NCI-H2081 treated with DMSO at 0.1 percent for 48 hours (cell line): Measurements from ENCODE around the gene NAP1L4.

Experiments used
- DNase-seq: peaks from one replicate; lab custom pipeline; 2025; lab: John Stamatoyannopoulos, UW

Gene NAP1L4

DNA sequence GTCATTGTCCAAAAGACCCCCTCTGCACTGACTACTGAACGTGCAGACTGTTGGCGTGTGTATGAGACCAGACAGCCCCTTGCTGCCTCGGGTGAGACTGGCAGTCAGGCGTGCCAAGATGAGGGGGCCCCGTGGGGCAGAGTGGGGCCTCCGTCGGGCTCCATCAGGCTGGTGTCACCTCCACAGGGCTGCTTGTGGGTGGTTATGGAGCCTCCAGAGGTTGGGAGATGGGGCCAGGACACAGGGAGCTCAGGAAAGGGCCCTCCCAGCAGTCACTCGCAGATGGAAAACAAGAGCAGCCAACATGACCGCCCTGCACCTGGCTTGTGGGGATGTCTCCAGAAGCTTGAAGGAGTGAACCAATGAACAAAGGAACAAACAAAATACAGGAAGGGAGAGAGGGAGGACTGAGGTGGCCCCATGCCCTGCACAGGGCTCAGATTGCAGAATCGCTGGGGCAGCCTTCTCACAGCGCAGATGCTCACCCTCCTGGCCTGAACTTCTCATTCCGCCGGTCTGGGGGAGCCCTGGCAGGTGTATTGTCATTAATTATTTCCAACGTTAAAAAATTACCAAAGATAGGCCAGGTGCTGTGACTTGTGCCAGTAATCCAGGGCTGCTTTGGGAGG lies 57.4 kb downstream of the NAP1L4 start:
- no peak for DNase-seq

DNA sequence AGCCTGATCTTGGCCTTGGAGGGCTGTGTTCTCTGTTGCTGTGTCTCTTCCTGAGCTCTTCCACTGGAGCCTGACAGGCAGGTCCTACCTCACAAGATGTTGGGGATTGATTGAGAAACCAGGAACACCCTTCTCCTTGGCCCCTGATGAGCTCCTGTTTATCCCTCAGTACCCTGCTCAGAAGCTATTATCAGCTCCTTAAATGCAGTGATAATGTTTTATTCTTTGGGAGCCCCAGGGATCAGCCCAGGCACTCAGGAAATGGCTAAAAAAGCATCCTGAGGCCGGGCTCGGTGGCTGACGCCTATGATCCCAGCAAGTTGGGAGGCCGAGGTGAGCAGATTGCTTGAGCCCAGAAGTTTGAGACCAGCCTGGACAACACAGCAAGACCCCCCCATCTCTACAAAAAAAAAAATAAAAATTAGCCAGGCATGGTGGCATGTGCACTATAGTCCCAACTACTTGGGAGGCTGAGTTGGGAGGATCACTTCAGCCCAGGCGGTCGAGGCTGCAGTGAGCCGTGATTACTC lies 58.0 kb downstream of the NAP1L4 start:
- no peak for DNase-seq

DNA sequence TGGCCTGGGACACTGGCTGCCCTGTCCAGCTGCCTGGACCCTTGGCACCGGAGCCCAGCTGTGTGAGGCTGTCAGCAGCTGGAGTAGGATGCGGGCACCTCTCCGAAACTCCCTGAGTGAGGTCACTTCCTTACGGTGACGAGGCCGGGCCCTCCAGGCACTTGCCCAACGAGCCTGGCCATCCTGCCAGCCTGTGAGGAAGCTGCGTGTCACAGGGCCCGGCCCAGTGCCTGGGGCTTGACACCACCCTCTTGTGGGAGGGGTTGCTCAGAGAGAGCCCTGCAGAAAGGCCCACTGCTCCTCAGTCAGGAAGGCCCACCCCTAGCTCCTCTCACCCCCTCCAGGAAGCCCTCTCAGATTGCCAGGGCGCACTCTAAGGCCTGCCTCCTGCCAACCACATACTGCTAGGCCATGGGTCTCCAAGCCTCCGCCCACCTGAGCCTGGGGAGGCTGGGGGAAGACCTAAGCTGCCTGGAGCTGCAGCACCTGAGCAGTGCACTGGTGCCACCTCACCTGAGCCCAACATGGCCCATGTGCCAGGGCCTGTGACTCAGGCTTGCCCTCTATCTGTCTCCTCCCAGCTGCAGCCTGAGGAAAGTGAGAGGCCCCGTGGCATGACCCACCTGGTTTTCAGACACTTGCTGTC lies 58.6 kb downstream of the NAP1L4 start:
- no peak for DNase-seq

DNA sequence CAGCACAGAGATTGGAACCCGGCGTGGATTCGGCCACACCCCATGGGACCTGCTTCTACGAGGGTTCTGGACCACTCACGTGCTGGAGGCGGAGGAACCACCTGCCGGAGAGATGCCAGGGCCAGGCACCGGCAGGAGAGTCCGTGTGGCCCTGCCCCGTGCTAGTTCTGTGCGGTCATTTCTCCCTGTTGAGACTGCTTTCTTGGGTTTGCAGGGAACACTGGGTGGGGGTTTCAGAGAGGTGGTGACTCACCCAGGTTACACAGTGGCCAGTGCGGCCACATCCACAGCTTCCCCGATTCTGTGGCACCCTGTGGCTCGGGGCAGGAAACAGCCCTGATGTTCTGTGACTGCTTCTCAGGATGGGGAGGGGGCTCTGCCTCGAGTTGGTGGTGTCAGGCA lies 59.3 kb downstream of the NAP1L4 start:
- no peak for DNase-seq

DNA sequence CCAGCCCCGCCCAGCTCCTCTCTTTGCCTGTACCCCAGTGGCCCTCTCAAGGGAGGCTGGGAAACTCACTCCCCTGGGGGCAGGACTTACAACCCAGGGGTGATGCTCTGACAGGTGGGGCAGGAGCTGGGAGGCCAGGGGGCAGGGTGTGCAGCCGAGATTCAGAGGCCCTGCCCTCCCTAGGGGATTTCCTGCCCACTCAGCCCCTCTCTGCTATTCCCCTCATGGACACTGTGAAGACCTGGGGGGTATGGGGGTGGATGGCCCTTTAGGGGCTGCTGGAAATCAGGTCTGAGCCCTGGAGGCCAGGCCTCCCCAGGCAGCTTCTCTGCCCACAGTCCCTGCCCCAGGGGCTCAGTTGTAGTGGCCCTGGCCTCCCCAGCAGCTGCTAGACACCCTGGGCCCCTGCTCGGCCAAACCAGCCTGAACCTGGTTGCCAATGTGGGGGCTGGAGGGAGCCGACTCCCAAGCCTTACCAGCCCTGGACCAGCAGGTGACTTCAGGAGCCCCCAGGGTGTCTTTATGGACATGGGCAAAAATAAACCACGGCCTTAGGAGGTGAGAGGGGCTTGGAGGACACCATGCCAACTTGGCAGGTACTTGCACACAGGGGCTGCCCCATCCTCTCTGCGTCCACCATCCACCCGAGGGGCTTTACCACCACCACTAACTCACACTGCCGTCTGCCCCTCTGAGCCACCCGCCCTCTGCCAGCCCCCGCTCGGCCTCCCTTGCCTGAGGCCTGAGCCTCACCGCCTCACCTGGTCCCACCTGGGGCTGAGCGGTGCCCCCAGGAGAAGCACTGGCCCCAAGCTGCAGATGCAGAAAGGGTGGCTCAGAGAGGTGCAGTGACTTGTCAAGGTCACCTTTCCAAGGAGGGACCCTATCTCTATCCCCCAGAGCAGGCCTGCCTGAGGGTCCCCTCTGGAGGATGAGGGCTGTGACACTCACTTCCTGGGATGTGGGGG lies 60.1 kb downstream of the NAP1L4 start:
- DNase-seq, result no peak

DNA sequence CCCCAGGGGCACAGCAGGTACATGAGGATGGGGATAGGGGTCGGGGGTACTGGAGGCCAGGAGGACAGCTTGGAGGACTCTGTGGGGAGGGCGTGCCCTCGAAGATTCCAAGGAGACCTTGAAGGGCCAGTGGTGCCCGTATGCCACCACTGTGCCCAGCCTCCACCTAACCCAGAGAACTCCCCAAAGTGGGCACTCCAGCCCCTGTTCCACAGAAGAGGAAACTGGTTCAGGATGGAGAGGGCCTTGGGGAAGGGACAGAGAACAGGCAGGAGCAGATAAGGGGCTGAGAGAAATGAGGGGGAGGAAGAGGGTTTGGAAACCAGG lies 60.7 kb downstream of the NAP1L4 start:
- no peak for DNase-seq

DNA sequence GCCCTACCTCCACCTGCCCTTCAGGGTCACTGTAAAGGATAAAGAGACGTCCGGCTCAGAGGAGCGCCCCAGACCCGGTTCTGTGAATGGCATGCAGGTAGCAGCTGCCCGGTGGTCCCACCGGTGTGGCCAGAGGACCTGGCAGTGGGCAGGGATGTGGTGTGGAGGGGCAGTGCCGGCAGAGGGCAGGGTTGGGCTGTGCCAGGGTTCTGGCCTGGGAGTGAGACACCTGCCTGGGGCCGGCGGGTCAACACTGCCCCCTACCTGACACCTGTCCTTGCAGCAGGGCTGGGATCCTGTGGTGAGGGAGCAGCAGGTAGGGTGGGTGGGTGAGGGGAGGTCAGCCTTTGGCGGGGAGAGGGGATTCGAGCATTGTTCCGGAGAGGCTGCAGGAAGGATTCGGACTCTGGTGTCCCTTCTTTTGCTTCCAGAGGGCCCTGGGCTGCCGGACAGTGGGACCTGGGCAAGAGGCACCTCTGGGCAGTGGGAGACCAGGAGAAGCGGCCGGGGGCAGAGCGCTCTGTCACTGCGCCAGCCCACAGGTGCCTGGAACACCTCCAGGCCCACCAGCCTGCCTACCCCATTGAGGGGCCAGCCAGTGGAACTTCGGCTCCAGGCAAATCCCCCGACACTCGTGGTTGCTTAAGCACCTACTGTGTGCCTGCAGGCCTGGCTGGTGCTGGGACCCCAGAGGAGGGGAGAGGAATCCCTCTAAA lies 61.3 kb downstream of the NAP1L4 start:
- no peak for DNase-seq

DNA sequence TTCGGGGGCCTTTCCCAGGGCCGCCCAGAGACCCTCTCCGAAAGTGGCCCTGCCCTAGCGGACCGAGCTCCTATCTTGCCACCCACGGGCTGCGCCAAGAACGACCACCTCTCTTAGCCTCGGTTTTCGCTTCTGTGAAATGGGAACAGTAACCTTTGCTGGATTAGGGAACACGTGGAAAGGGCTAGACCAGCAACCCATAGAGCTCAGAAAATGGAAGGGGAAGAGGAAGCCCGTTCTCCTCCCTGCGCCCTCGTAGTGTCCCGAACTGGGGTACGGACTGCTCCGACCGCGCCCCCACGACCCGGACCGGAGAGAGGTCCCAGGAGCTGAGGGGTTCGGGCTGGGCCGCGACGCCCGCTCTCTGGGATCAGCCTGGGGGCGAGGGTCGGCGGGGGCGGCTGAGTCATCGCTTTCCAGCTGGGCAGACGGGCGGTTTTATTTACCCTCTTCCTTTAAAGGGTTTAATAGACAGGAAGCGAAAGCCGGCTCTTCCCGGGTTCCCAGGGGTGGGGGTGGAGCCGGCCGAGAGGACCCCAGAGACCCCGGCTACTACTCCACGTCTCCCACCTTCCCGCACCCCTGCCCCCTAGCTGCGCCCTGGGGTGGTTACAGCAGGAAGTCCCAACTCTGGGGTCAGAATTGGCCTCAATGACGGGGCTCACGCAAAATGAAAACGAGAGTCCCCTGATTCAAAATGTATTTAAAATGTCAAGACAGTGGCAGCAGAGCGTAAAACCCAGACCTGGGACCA lies 62.0 kb downstream of the NAP1L4 start:
- no peak for DNase-seq

DNA sequence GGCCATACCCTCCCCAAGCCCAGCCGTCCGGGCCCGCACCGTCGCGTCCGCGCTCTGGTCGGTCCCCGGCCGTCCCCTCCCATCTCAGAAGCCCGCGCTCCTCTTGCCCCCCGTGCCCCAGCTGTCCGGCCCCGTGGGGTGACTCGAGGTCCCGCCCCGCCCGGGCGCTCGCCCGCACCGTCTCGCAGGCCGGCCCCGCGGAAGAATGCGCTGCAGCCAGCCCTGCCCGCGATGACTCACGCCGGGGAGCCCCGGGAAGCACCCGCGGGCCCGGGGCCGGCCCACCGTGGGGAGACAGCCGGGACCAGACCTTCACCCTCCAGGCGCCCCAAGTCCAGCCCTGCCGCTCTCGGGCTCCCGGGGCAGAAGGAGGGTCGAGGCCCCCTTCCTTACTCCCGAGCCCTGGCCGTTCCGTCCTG lies 62.6 kb downstream of the NAP1L4 start:
- DNase-seq, result no peak

DNA sequence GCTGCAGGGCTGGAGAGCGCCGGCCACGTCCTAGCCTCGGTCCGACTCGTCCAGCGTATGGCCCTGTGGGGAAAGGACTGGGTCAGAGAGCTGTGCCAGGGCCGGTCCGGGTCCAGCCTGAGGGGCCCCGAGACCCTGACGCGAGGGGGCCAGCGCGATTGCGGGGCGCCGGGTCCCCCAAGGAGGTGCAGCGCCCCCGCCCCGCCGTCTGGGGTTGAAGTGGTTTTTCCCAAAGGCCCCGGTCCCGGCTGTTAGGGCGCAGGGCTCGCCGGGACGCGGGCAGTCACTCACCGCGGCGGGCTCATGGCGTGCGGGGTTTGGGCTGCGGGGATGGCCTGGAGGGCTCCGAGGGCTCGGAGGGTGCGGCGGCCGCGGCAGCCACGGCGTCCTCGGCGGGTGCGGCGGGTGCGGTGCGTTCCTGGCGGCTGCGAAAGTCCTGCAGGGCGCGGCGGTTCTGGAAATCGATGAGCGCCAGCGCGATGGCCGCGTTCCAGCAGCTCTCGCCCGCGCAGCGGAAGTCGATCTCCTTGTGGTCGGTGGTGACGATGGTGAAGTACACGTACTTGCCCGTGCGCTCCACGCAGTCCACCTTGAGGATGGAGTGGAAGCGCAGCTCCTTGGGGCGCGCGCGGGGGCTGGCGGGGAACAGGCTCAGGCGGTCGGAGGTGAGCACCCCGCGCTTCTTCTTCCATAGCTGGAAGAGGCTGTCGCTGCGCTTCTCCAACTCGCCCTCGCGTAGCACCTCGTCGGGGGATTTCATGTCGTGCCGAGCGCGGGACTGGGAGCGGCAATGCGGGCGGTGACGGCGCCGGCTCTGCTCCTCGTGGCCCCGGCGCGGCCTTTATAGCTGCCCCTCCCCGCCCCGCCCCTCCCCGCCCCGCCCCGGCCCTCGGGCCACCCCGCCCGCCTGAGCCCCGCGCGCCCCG lies 63.3 kb downstream of the NAP1L4 start, which contains the start of gene PHLDA2:
Gene PHLDA2, minus strand, starts transcription at position 816 of the 926 bp plus-strand sequence. Its CDS starts 56 bp downstream, at position 760.
- no peak for DNase-seq

DNA sequence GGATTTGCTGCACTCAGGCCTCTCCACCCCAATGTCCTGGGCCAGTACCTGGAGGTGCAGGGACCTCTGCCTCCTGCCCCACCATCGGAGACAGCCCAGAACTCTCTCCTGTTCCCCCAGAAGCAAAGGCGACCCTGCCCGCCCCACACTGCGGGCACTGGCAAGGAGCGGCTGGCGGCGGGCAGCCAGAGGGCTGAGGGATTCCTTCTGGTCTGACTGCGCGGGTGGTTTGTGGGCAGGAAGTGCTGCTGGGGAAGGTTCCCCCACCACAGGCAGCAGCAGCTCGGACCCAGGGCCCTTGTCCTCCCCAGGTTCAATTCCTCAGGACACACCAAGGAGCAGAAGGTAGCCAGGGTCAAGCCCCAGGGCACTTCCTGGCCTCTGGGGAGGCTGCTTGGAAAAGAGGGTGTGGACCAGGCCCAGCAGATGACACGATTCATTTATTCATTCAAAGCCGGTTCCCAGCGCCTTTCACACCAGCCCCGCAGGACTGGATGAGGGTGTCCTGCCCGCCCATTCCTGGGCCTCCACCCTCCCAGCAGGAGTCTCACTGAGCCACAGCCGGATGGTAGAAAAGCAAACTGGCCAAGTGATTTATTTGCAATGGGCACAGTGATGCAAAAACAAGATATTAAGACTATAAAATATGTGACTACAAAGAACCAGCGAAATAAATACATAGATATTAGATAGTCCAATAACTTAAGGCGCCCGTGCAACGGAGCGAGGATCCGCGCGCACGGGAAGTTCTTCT lies 64.1 kb downstream of the NAP1L4 start:
- no peak for DNase-seq

DNA sequence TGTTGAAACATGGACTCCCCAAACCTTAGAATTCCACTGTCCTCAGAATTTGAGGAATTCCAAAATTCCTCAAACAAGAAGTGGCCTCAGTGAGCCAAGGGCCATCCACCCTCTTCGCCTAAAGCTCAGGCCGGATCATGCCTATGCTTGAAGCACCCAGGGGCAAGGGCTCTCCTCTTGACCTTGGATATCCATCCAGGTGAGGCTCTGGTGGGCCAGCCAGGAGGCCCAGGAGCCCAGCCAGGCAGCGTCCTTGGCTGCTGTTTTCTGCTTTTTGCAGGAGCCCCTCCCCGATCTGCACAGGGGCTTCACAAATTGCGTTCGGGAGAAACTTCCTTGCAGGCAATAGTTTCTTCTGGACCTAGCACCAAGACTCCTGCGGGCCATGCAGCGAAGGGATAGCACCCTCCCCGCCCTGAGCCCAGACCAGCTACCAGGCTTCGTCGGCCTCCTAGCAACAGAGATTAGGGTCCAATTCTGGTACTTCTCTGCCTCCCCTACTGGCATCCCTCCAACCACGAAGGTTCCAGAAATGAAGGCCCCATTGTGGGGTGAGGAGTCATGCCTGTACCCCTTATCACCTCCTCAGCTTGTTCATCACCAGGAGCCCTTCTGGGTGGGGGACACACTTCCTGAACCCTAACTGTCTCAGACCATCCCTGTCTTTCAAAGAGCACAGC lies 64.9 kb downstream of the NAP1L4 start:
- DNase-seq, result no peak

DNA sequence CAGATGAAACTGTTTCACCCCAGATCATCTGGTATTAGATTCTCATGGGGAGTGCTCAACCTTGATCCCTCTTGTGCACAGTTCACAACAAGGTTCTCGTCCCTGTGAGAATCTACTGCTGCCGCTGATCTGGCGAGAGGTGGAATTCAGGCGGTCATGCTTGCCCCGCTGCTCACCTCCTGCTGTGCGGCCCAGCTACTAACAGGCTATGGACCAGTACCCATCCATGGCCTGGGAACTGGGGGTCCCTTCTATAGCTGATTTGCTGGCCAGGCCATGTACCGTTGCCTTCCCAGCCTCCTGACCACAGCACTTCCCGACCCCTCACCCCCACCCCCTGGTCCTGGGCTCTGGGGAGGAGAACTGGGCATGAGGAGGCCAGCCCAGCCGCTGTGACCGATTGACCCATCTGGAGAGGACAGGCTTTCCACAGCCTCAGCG lies 65.5 kb downstream of the NAP1L4 start:
- DNase-seq, result no peak

DNA sequence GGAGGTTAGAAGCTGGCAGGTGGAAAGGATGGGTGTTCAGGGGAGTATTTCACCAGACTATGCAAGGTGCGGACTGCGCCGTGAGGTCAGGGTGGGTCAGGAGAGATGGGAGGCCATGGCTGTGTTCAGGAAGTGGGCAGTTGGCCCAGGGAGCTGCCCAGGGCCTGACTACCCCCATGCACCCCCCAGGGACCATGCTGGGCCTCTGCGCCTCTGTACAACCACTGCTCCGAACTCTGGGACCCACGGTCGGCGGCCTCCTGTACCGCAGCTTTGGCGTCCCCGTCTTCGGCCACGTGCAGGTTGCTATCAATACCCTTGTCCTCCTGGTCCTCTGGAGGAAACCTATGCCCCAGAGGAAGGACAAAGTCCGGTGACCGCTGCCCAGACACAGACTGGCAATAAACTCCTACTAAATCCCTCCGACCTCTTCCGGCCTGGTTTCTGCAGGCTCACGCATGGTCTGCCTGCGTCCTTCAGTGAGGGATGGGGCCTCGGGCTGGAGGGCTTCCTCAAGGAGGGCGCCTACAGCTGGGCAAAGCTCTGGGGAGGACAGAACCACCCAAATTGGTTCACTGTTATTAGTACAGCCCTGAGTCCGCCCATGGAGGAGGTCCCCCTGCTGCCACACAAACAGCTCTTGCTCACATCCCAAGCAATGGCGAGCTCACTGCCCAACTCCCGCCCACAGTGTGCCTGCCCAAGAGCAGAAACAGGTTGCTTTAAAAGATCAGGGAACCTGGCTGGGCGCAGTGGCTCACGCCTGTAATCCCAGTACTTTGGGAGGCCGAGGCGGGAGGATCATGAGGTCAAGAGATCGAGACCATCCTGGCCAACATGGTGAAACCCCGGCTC lies 67.1 kb downstream of the NAP1L4 start:
- DNase-seq, result no peak

DNA sequence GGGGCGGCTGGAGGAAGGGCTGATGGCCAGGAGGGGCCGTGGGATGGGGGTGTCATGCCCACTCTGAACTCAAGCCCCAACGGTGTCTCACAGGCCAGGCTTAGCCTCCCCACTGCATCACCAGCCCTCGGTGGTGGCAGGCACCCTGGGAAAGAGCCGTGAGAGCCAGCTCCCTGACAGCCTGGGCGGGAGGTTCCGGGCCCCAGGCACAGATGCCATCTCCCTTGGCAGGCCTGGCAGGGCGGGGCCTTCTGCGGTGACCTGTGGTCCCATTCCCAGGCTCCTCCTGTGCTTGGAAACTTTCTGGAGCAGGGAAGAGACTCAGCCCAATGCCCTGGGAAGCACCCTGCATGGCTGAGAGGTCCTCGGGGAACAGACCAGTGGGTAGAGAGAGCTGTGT lies 67.7 kb downstream of the NAP1L4 start:
- DNase-seq, result no peak

DNA sequence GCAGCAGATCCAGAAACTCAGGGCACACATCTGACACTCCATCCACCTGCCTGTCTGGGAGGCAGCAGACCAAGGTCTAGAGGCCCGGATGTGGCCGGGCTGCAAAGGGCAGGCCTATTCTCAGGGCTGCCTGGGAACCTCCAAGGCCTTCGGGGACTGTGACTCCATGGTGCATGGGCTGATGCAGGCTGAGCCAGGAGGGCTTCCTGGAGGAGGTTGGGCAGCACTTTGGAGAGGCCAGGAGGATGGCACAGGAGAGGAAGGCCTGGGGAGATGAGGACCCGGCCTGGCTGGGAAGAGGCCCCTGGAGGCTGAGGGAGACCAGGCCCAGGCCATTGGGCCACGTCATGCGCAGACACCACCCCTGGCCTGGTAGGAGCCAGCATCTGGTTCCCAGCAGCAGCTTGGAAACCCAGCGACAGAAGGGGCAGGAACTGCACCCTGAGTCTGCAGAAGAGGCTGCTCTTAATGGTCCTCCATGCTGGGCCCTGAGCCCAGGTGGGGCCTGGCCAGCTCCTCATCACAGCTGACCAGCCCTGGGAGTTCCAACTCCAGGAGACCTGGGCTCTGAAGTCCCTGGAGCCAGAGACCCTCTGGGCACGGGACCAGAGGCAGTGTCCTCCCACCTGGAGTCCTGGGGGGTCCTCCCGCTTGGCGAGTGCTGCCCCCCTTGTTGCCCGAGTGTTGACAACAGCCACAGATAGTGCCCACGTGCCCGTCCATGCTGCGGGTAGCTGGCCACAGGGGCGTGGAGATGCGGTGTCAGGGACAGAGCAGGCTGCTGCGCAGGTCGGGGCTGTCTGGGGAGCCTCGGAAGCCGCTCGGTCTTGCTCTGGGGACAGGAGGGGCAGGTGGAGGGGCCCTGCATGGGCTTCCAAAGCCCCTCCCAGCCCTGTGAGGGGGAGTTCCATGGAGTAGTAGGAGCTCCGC lies 68.4 kb downstream of the NAP1L4 start:
- DNase-seq, result no peak

DNA sequence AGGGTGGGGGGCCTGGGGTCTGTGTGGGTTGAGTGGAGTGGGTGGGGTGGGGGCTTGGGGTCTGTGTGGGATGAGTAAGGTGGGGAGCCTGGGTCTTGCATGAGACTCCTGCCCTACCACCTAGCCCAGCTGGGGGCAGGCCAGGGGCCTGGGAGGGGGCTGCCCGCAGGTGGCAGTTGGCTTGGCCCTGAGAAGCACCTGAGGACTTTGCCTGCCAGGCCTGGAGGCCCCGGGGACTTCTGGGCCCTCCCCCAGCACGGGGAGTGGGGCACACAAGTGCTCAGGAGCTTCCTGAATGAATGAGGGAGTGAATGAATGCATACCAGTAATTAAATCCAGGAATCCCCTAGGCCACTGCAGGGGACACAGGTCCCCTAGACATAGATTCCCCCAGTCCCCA lies 69.5 kb downstream of the NAP1L4 start:
- no peak for DNase-seq
